K562 (cell line): Measurements from ENCODE around the gene PCP2. TPM values are rescaled to one million over a fixed set of nuclear protein-coding genes. Genes with fewer than 3 reads are reported as not detected.

Experiments
- FOXJ2 ChIP-seq: fragments of 200-800 bp; sonication (Bioruptor generic); IDR thresholded peaks from 2 replicates; pipeline ENCODE4 v1.6.1; 2016; ENCODE audit warnings: missing genetic modification characterization, missing compliant biosample characterization
- MTA1 ChIP-seq: fragments of 450-650 bp; IDR thresholded peaks from 2 replicates; pipeline ENCODE4 v1.6.1; 2017; ENCODE audit warnings: borderline replicate concordance
- ZBTB9 ChIP-seq: fragments of 450-650 bp; formaldehyde crosslinking; IDR thresholded peaks from 2 replicates; pipeline ENCODE4 v1.4.0; 2020; ENCODE audit warnings: mild to moderate bottlenecking, moderate library complexity
- ZNF395 ChIP-seq: fragments of 200-800 bp; sonication (Bioruptor generic); IDR thresholded peaks from 2 replicates; pipeline ENCODE4 v1.6.1; 2017; ENCODE audit warnings: missing genetic modification characterization, missing compliant biosample characterization
- polyA plus RNA-seq, 8 experiments: library from polyadenylated mRNA; depleted of rRNA in 4 of 8; stranded (reverse) in 5 of 8; unstranded in 3 of 8; fragments of >200 nt; fragmentation: Nextera tagmentation in 2 of 8; fragmentation: Illumina TruSeq in 1 of 8; extraction: Ambion mirVana in 2 of 8; extraction: Trizol in 1 of 8; gene quantifications; 2 replicates each; pipeline versions ENCODE4 v1.2.1 to v1.2.3, GENCODE V29; 2011 to 2014; ENCODE audit warnings: inconsistent platforms in 1 of 8, missing spikeins in 1 of 8
- total RNA-seq, 7 experiments: library from RNA; depleted of rRNA in 6 of 7; stranded (reverse); fragments of >200 nt in 6 of 7; fragmentation: Illumina TruSeq in 2 of 7; extraction: Trizol in 2 of 7; gene quantifications; 2 replicates each; pipeline versions ENCODE4 v1.2.1 to v1.2.3, GENCODE V29; 2011 to 2021; ENCODE audit warnings: low replicate concordance in 1 of 7
- TF ChIP-seq, protein P1 (sequence below): fragments of 450-650 bp; conservative IDR thresholded peaks from 2 replicates; pipeline ENCODE4 v1.6.1; 2016; ENCODE audit warnings: missing genetic modification characterization, low read depth, mild to moderate bottlenecking, control low read depth, missing compliant biosample characterization
- TF ChIP-seq, protein P2 (sequence below): sonication (generic); formaldehyde crosslinking; IDR thresholded peaks from 2 replicates; pipeline ENCODE4 v1.4.0; 2020; ENCODE audit warnings: mild to moderate bottlenecking, missing genetic modification reagents
- TF ChIP-seq, protein P3 (sequence below): fragments of 250-450 bp; sonication (Bioruptor Pico); IDR thresholded peaks from 2 replicates; pipeline ENCODE4 v1.4.0; 2020; ENCODE audit warnings: mild to moderate bottlenecking, moderate library complexity

PCP2 gene
- total and polyA plus RNA-seq, 9 of the 15 experiments (the other 6 are each of a cell fraction or from before 2014, with no cell fraction given), result 0.17 to 1.3 (median 0.49) TPM; not detected in 3

DNA sequence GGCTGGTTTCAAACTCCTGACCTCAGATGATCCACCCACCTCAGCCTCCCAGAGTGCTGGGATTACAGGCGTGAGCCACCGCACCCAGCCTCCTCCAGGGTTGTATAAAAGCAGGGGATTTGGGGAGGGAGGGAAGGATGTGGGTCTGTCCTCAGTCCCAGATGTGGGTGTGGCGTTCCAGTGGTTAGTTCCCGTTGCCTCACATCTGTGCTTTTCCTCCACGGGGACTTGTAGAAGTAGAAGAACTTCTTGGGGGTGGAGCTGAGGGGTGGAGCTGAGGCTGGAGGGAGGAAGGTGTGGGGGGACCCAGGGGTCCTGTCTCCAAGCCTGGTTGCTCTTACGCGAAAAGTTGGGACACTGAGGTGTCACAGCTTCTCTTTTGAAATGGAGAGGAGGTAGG is 42.9 kb upstream of the PCP2 start (continued):
- TF ChIP-seq ZNF395, result no peak
- TF ChIP-seq, protein P1, sequence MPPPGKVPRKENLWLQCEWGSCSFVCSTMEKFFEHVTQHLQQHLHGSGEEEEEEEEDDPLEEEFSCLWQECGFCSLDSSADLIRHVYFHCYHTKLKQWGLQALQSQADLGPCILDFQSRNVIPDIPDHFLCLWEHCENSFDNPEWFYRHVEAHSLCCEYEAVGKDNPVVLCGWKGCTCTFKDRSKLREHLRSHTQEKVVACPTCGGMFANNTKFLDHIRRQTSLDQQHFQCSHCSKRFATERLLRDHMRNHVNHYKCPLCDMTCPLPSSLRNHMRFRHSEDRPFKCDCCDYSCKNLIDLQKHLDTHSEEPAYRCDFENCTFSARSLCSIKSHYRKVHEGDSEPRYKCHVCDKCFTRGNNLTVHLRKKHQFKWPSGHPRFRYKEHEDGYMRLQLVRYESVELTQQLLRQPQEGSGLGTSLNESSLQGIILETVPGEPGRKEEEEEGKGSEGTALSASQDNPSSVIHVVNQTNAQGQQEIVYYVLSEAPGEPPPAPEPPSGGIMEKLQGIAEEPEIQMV, result no peak
- TF ChIP-seq, protein P2, sequence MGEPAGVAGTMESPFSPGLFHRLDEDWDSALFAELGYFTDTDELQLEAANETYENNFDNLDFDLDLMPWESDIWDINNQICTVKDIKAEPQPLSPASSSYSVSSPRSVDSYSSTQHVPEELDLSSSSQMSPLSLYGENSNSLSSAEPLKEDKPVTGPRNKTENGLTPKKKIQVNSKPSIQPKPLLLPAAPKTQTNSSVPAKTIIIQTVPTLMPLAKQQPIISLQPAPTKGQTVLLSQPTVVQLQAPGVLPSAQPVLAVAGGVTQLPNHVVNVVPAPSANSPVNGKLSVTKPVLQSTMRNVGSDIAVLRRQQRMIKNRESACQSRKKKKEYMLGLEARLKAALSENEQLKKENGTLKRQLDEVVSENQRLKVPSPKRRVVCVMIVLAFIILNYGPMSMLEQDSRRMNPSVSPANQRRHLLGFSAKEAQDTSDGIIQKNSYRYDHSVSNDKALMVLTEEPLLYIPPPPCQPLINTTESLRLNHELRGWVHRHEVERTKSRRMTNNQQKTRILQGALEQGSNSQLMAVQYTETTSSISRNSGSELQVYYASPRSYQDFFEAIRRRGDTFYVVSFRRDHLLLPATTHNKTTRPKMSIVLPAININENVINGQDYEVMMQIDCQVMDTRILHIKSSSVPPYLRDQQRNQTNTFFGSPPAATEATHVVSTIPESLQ (CRISPR knock-in tag), result no peak
- no peak for TF ChIP-seq MTA1
- no peak for TF ChIP-seq ZBTB9 (CRISPR knock-in tag)
- TF ChIP-seq FOXJ2, result no peak
- TF ChIP-seq, protein P3, sequence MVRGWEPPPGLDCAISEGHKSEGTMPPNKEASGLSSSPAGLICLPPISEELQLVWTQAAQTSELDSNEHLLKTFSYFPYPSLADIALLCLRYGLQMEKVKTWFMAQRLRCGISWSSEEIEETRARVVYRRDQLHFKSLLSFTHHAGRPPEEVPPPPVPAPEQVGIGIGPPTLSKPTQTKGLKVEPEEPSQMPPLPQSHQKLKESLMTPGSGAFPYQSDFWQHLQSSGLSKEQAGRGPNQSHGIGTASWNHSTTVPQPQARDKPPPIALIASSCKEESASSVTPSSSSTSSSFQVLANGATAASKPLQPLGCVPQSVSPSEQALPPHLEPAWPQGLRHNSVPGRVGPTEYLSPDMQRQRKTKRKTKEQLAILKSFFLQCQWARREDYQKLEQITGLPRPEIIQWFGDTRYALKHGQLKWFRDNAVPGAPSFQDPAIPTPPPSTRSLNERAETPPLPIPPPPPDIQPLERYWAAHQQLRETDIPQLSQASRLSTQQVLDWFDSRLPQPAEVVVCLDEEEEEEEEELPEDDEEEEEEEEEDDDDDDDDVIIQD (CRISPR knock-in tag), result no peak
